ENCODE results near the gene IL10RA. TPM values are rescaled to one million over a fixed set of nuclear protein-coding genes. Genes with fewer than 3 reads are reported as not detected.

The IL10RA gene
- total RNA-seq, 1 experiment from 2014 or later: 0.41 TPM

DNA sequence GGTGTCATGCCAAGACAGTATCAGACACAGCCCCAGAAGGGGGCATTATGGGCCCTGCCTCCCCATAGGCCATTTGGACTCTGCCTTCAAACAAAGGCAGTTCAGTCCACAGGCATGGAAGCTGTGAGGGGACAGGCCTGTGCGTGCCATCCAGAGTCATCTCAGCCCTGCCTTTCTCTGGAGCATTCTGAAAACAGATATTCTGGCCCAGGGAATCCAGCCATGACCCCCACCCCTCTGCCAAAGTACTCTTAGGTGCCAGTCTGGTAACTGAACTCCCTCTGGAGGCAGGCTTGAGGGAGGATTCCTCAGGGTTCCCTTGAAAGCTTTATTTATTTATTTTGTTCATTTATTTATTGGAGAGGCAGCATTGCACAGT, 14.6 kb downstream of the IL10RA start:
- H3K27ac ChIP-seq (ENCODE audit: low read length): no peak overlapping the region
- no peaks in the 10 kb centered on the region; the same call in 1 of the 2 replicates for H3K27me3 ChIP-seq (ENCODE audit: control insufficient read depth, insufficient read depth, low read length)
- no peaks in the 10 kb centered on the region for H3K36me3 ChIP-seq (ENCODE audit: control insufficient read depth, insufficient read depth, low read length)
- ChIA-PET CTCF (no interaction called here), POLR2A (no interaction called here)
- no peaks in the 10 kb centered on the region for H3K9me3 ChIP-seq (ENCODE audit: control insufficient read depth, insufficient read depth, low read depth, low read length)
- intact Hi-C loops (cut with micrococcal nuclease; ENCODE audit: unreplicated experiment): no loop called here
- ATAC-seq (no peak), DNase-seq (ENCODE audit: low read depth, low spot score) (no peak)
- no peaks in the 10 kb centered on the region for H3K4me1 ChIP-seq (ENCODE audit: control insufficient read depth, insufficient read depth, low read length)
- TF ChIP-seq CTCF (IDR thresholded peaks at IDR 0.05) (no peak), SIN3A (IDR thresholded peaks at IDR 0.05; ENCODE audit: borderline replicate concordance, insufficient read depth, low read depth, low read length) (no peak), TCF7L2 (IDR thresholded peaks at IDR 0.05; ENCODE audit: low read depth, low read length) (no peak), REST (IDR thresholded peaks at IDR 0.05; ENCODE audit: insufficient read depth in 1 of 2, low read depth in 2 of 2, low read length in 1 of 2) (no peak), POLR2AphosphoS5 (IDR thresholded peaks at IDR 0.05; ENCODE audit: low read depth, low read length) (no peak)
- in situ Hi-C loops (cut with HindIII; ENCODE audit: low pct_unique_long_range_greater_than_20kb, low sequenced_read_pairs): no loop called here
- no peak overlapping the region for H3K4me3 ChIP-seq (ENCODE audit: low read depth in 2 of 2, low read length in 2 of 2)
- BruUV-seq (replicated peaks): no TSS peak

DNA sequence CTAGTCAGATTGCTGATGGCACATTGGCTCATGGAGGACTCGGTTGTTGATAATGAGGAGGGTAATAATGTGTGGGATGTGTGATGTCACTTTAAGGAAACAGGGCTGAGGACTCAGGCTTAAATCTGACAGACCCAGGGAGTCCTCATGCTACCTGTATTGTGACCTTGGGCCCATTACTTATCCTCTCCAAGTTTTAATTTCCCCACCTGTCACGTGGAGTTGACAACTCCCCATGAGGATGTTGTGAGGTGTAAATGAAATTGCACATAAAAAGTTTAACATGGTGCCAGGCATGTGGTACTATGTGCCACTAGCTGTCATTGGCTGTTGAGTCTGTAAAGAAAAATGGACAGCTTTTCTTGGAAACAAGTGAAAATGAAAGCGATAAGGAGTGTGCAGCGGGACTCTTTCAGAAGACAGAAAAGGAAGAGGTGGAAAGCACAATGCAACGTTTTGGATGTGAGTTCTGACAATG, 15.3 kb downstream of the IL10RA start:
- BruUV-seq (replicated peaks): no TSS peak
- TF ChIP-seq REST (IDR thresholded peaks at IDR 0.05; ENCODE audit: insufficient read depth in 1 of 2, low read depth in 2 of 2, low read length in 1 of 2) (no peak), CTCF (IDR thresholded peaks at IDR 0.05) (no peak), SIN3A (IDR thresholded peaks at IDR 0.05; ENCODE audit: borderline replicate concordance, insufficient read depth, low read depth, low read length) (no peak), POLR2AphosphoS5 (IDR thresholded peaks at IDR 0.05; ENCODE audit: low read depth, low read length) (no peak), TCF7L2 (IDR thresholded peaks at IDR 0.05; ENCODE audit: low read depth, low read length) (no peak)
- H3K27me3 ChIP-seq (ENCODE audit: control insufficient read depth, insufficient read depth, low read length): peaks cover 3% of the 10 kb centered on the region; the same call in 1 of the 2 replicates
- no peaks in the 10 kb centered on the region for H3K36me3 ChIP-seq (ENCODE audit: control insufficient read depth, insufficient read depth, low read length)
- no peaks in the 10 kb centered on the region for H3K9me3 ChIP-seq (ENCODE audit: control insufficient read depth, insufficient read depth, low read depth, low read length)
- H3K27ac ChIP-seq (ENCODE audit: low read length): no peak overlapping the region
- in situ Hi-C loops (cut with HindIII; ENCODE audit: low pct_unique_long_range_greater_than_20kb, low sequenced_read_pairs): no loop called here
- ATAC-seq (no peak), DNase-seq (ENCODE audit: low read depth, low spot score) (no peak)
- CTCF ChIA-PET: no interaction called here
- H3K4me1 ChIP-seq (ENCODE audit: control insufficient read depth, insufficient read depth, low read length): no peaks in the 10 kb centered on the region
- no peak overlapping the region for H3K4me3 ChIP-seq (ENCODE audit: low read depth in 2 of 2, low read length in 2 of 2)
- POLR2A ChIA-PET: no interaction called here
- intact Hi-C loops (cut with micrococcal nuclease; ENCODE audit: unreplicated experiment): no loop called here

Measured in Panc1 (cell line).